ENCODE data around the gene CDK5RAP2. TPM values are rescaled to one million over a fixed set of nuclear protein-coding genes. Genes with fewer than 3 reads are reported as not detected.

CDK5RAP2 gene
- total and polyA plus RNA-seq, 2 experiments from 2014 or later = 23.9 to 30.9 TPM

DNA sequence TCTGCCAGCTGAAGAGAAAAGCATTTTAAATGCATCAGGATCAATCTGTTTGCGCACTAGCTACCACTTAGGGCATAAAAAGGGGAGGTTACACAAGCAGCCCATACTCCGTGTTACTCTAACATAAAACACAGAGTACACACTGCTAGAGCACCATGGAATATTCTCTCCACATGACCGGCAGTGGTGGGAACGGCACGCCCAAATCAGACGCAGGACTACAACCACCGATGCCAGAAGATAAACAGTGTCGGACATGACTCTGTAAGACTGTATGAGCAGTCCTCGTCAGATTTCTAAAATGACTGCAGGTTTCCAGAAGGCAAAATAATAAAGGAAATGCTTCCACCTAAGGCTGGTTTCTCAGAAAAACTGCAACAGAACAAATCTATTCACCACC, 40.0 kb downstream of the CDK5RAP2 start:
- no peak for DNase-seq (ENCODE audit: low spot score)
- no peak overlapping the region for H3K27ac ChIP-seq
- H4K20me1 ChIP-seq (ENCODE audit: insufficient read depth, poor library complexity, severe bottlenecking) = no peaks in the 10 kb centered on the region
- no peaks in the 10 kb centered on the region for H3K9me3 ChIP-seq (ENCODE audit: low read depth)
- H2AFZ ChIP-seq = no peak overlapping the region
- no peak overlapping the region for H3K4me3 ChIP-seq
- H3K36me3 ChIP-seq (replicated peaks; ENCODE audit: insufficient read depth, low read depth) = no peaks in the 10 kb centered on the region
- no peaks in the 10 kb centered on the region for H3K79me2 ChIP-seq
- no peaks in the 10 kb centered on the region for H3K27me3 ChIP-seq
- 96% methylated on average over 9 of the region's 9 CpGs for WGBS (ENCODE audit: low lambda C conversion rate, missing lambda C conversion rate)
- TF ChIP-seq EZH2phosphoT487 (IDR thresholded peaks at IDR 0.05; ENCODE audit: low read depth, severe bottlenecking, unreplicated experiment) (no peak), EZH2 (IDR thresholded peaks at IDR 0.05; ENCODE audit: borderline replicate concordance) (no peak), CTCF (IDR thresholded peaks at IDR 0.05; ENCODE audit: poor library complexity) (no peak)
- H3K4me1 ChIP-seq (ENCODE audit: insufficient read depth) = no peaks in the 10 kb centered on the region
- H3K9me2 ChIP-seq (replicated peaks; ENCODE audit: insufficient read depth) = no peaks in the 10 kb centered on the region
- H3K4me2 ChIP-seq = no peak overlapping the region

- Histone ChIP-seq H3K27ac (no peak overlapping the region), H3K9me2 (replicated peaks; ENCODE audit: insufficient read depth) (no peaks in the 10 kb centered on the region), H3K9me3 (ENCODE audit: low read depth) (no peaks in the 10 kb centered on the region), H3K4me1 (ENCODE audit: insufficient read depth) (no peaks in the 10 kb centered on the region), H4K20me1 (ENCODE audit: insufficient read depth, poor library complexity, severe bottlenecking) (no peaks in the 10 kb centered on the region), H2AFZ (no peak overlapping the region), H3K4me2 (no peak overlapping the region), H3K4me3 (no peak overlapping the region), H3K27me3 (no peaks in the 10 kb centered on the region), H3K36me3 (replicated peaks; ENCODE audit: insufficient read depth, low read depth) (no peaks in the 10 kb centered on the region), H3K79me2 (no peaks in the 10 kb centered on the region)
- 64% methylated on average over 3 of the region's 3 CpGs for WGBS (ENCODE audit: low lambda C conversion rate, missing lambda C conversion rate)
- TF ChIP-seq EZH2 (IDR thresholded peaks at IDR 0.05; ENCODE audit: borderline replicate concordance) (no peak), EZH2phosphoT487 (IDR thresholded peaks at IDR 0.05; ENCODE audit: low read depth, severe bottlenecking, unreplicated experiment) (no peak), CTCF (IDR thresholded peaks at IDR 0.05; ENCODE audit: poor library complexity) (no peak)
- DNase-seq (ENCODE audit: low spot score) = no peak
These were observed 41.6 kb downstream of the CDK5RAP2 start for GRCh38 chr9:120538339-120538738.

GRCh38 chr9:120536949-120537640, 42.9 kb downstream of the CDK5RAP2 start:
- Histone ChIP-seq H3K27me3 (no peaks in the 10 kb centered on the region), H3K4me2 (no peak overlapping the region), H2AFZ (no peak overlapping the region), H4K20me1 (ENCODE audit: insufficient read depth, poor library complexity, severe bottlenecking) (no peaks in the 10 kb centered on the region), H3K9me3 (ENCODE audit: low read depth) (no peaks in the 10 kb centered on the region), H3K4me1 (ENCODE audit: insufficient read depth) (peaks cover 7% of the 10 kb centered on the region), H3K9me2 (replicated peaks; ENCODE audit: insufficient read depth) (no peaks in the 10 kb centered on the region), H3K79me2 (no peaks in the 10 kb centered on the region), H3K36me3 (replicated peaks; ENCODE audit: insufficient read depth, low read depth) (no peaks in the 10 kb centered on the region), H3K27ac (no peak overlapping the region), H3K4me3 (no peak overlapping the region)
- DNase-seq (ENCODE audit: low spot score) = no peak
- 86% methylated on average over 5 of the region's 5 CpGs for WGBS (ENCODE audit: low lambda C conversion rate, missing lambda C conversion rate)
- no peak for TF ChIP-seq EZH2 (IDR thresholded peaks at IDR 0.05; ENCODE audit: borderline replicate concordance)
- TF ChIP-seq CTCF (IDR thresholded peaks at IDR 0.05; ENCODE audit: poor library complexity) = no peak
- no peak for TF ChIP-seq EZH2phosphoT487 (IDR thresholded peaks at IDR 0.05; ENCODE audit: low read depth, severe bottlenecking, unreplicated experiment)
